Stimulated activated CD8-positive, alpha-beta memory T cell treated with anti-CD3 and anti-CD28 coated beads, Interleukin-4, amount 100 ng/mL, for 1 hour (primary cell): ENCODE results near the gene KATNB1.
"Not testable (repeated sequence)": the region's sequence is repeated elsewhere in the genome, so short reads cannot be mapped to it uniquely, and the experiment has no call there.

Experiments
- DNase-seq, 2 donors: peaks; one replicate each; pipeline ENCODE4 v3.0.0-alpha.2; 2020; ENCODE audit warnings: low read depth in 2 of 2, low spot score in 1 of 2

The KATNB1 gene

DNA sequence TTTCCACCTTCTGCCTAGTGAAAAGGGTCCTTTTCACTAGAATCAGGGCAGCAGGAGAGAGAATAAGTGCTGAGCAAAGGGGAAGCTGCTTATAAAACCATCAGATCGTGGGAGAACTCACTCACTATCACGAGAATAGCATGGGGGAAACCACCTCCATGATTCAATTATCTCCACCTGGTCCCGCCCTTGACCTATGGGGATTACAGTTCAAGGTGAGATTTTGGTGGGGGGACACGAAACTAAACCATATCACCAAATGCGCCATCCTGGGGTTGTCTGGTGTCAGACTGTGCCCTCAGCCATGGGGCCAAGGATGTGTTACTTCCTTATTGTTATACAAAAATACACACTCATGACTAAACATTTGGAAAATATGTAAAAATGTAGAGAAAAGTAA is 10.4 kb upstream of the KATNB1 start:
- no peak for DNase-seq

DNA sequence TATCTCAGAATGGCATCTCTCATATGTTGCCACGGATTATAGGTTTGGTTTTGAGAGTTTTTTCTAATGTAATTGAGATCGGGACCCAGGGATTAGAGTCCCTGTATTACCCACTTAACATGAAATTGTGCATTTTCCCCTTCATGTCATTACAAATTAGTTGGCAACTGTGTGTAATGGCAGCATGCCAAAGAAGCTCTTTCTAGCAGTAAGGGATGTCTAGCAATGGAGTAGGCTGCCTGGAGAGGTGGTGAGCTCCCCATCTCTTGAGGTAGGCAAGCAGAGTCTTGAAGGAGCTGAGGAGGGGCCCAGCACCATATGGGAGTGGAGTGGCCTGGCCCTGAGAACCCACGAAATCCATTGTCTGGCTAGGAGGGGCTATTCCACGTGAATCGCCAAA is 10.0 kb upstream of the KATNB1 start:
- DNase-seq, result no peak

DNA sequence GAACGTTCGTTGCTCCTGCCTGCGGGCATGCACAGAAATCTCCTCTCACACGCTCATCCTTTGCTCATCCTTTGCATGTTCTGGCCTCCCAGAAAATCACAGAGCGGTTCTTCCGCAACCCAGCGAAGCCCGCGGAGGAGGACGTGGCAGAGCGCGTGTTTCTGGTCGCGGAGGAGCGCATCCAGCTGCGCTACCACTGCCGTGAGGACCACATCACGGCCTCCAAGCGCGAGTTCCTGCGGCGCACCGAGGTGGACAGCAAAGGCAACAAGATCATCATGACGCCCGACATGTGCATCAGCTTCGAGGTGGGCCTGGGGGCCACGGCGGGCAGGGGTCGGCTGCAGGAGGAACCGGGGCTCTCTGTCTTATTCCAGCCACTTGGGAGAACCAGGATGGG is 9.6 kb upstream of the KATNB1 start:
- DNase-seq, result no peak

DNA sequence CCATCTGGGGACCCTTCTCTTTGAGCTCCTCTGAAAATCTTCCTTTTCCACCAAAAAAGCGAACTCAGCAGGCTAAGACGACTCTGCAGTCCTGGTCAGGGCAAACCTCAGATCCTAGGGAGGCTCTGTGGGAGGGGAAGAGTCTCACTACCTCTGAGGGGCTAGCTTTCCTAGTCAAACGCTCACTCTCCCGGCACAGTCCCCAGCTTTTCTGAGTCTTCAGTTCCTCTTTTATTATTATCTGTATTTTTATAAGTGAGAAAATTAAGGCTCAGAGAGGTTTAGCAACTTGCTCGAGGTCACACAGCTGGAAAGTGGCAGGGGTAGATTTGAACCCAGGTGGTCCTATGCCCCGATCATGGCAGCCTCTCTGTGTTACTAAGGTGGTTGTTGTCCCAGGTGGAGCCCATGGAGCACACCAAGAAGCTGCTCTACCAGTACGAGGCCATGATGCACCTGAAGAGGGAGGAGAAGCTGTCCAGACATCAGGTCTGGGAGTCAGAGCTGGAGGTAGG is 9.1 kb upstream of the KATNB1 start:
- no peak for DNase-seq

DNA sequence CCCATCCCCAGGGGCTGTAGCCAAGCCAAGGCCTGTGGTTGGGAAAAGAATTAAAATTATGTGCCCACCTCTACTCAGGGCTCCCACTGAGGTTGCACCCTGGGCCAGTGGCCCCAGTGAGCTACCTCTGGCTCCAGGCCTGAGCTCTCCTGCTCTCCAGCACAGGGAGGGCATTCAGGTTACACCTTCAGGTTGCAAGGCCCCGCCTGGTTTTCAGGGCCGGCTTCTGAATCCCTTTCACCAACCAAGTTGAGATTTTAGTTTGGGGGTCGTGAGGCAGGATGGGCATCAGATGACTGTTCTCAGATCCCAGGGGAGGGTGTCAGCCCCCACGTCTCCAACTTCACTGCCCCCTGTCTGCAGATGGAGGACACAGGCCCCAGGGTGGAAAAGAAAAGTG is 8.0 kb upstream of the KATNB1 start:
- DNase-seq, result no peak

DNA sequence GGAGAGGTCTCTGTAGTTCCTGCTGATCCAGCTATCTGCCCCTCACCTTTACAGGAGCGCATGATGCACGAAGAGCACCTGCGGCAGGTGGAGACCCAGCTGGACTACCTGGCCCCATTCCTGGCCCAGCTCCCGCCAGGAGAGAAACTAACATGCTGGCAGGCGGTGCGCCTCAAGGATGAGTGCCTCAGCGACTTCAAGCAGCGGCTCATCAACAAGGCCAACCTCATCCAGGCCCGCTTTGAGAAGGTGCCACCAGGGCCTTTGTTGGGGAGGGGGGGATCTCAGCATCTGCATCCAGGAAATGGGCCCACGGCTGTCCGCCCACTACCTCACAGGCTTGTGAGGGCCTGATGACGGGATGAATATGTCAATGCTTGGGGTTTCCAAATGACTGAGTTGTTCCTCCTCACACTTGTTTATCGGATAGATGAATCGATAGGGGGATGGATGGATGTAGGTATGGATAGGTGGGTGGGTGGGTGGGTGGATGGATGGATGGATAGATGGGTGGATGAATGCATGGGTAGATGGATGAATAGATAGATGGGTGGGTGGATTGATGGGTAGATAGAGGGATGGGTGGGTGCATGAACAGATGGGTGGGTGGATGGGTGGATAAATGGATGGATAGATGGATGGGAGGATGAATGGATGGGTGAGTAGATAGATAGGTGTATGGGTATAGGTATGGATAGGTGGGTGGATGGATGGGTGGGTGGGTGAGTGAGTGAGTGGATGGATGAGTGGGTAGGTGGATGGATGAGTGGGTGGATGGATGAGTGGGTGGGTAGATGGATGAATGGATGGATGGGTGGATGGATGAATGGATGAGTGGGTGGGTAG is 7.0 kb upstream of the KATNB1 start:
- DNase-seq, result no peak

DNA sequence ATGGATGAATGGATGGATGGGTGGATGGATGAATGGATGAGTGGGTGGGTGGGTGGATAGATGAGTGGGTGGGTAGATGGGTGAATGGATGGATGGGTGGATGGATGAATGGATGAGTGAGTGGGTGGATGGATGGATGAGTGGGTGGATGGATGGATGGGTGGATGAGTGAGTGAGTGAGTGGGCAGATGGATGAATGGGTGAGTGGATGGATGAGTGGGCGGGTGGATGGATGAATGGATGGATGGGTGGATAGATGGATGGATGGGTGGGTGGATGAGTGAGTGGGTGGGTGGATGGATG is 6.4 kb upstream of the KATNB1 start:
- no peak for DNase-seq

DNA sequence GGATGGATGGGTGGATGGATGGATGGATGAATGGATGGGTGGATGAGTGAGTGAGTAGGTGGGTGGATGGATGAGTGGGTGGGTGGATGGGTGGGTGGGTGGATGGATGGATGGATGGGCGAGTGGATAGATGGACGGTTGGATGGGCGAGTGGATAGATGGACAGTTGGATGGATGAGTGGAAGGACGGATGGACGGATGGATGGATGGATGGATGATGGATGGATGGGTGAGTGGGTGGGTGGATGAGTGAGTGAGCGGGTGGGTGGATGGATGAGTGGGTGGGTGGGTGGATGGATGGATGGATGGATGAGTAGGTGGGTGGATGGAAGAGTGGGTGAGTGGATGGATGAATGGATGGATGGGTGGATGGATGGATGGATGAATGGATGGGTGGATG is 5.7 kb upstream of the KATNB1 start:
- DNase-seq, result not testable (repeated sequence)

DNA sequence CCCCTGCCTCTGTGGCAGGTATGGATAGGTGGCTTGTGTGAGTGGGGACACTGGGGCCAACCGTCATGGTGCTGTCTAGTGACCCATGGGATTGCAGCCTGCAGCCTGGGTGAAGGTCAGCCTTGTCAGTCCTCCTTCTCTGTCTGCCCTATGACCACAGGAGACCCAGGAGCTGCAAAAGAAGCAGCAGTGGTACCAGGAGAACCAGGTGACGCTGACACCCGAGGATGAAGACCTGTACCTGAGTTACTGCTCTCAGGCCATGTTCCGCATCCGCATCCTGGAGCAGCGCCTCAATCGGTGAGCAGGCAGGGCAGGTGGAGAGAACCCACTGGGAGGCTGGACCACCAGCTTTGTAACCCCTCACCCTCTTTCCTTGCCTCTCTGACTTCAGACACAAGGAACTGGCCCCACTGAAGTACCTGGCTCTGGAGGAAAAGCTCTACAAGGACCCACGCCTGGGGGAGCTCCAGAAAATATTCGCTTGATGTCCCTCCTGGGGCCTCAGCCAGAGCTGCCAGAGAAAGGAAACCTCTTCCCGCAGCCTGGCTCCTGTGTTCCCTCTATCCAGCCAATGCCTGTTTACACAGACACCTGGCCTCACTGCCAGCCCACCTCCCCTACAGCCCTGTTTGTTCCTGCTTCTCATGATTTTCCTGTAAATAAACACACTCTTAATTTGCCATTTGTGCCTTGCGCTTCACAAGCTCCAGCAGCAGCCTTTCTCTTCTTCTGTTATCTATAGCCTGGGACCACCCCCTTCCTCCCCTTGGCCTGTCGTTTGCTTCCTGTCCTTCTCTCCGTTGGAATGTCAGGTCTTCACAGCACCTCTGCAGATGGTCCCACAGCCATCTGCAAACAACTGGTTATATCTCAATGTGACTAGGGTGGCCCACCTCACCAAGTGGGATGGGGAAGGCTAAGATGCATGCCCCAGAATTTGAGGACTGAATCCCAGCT is 4.5 kb upstream of the KATNB1 start:
- DNase-seq, result no peak

DNA sequence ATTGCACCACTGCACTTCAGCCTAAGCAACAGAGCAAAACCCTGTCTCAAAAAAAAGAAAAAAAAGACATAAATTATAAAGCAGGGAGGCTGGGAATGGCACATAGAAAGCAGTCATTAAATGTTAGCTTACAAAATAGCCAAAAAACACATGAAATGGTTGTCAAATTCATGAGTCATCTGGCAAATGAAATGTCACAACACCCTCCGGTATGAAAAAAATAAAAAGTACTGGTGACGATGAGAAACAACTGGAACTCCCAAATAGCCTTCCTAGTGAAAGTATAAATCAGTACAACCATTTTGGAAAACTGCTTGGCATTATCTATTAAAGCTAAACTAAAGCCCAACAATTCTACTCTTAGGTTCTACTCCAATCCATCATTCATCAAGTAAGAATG is 3.5 kb upstream of the KATNB1 start:
- DNase-seq, result no peak

DNA sequence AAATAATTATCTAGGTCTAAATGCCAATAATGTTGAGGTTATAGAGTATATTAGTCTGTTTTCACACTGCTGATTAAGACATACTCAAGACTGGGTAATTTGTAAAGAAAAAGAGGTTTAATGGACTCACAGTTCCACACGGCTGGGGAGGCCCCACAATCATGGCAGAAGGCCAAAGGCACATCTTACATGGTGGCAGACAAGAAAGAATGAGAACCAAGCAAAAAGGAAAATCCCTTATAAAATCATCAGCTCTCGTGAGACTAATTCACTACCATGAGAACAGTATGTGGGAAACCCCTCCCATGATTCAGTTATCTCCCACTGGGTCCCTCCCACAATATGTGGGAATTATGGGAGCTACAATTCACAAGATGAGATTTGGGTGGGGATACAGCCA is 2.9 kb upstream of the KATNB1 start:
- DNase-seq, result no peak

DNA sequence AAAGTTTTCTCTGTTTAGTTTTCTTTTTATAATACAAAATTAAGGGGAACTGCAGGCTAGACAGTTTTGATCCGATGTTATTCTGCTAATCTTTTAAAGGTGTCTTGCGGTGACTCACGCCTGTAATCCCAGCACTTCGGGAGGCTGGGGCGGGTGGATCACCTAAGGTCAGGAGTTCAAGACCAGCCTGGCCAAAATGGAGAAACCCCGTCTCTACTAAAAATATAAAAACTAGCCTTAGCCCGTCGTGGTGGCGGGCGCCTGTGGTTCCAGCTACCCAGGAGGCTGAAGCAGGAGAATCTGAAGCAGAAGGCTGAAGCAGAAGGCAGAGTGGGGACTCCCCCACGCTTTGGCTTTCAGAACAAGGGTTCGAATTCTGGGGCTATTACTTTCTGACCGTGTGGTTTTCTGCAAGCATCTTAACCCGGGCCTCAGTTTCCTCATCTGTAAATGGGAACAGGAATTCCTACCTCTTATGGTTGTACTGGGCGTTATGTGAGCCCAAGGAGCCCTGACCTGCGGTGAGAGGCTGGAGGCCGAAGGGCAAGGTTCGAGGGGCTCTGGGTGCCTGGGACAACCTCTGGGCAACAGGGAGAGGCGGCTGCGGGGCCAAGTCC is 1.2 kb upstream of the KATNB1 start:
- DNase-seq, result no peak

DNA sequence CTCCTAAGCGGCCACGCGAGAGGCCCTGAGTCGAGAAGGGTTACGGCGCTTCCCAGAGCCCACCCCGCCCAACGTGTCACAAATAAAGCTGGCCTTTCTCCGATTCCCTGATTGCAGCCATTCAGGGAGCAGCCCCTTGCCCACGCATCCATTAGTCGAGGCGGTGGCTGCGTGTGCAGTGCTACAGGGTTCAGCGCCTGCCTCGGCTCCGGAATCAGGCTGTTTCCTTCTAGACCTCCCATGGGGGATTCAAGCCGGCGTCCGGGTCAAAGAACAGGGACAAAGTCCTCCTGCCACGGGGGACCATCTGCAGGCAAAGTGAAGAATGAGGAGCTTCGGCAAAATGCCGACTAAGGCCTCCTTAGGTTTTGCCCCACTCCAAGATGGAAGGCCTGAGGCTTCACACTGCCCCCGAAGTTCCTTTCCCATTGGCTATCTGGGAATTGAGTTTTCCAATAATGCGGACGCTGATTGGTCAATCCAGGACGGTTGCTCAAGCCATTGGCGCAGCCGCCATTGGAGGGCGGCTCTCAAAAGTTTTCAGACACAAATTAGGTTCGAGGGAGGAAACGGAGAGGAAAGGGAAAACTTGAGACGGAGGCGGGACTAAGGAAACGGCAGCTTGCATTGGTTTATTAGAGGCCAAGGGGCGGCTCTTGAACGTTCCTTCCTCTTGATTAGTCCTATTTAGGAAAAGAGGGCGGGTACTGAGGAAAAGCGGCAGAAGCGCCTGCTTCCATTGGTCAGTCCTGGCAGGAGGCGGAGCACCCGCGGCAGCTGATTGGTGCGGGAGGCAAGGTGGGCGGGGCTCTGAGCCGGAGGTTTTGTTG is 430 bp upstream of the KATNB1 start:
- peak; percentile 92 to 93 for DNase-seq

DNA sequence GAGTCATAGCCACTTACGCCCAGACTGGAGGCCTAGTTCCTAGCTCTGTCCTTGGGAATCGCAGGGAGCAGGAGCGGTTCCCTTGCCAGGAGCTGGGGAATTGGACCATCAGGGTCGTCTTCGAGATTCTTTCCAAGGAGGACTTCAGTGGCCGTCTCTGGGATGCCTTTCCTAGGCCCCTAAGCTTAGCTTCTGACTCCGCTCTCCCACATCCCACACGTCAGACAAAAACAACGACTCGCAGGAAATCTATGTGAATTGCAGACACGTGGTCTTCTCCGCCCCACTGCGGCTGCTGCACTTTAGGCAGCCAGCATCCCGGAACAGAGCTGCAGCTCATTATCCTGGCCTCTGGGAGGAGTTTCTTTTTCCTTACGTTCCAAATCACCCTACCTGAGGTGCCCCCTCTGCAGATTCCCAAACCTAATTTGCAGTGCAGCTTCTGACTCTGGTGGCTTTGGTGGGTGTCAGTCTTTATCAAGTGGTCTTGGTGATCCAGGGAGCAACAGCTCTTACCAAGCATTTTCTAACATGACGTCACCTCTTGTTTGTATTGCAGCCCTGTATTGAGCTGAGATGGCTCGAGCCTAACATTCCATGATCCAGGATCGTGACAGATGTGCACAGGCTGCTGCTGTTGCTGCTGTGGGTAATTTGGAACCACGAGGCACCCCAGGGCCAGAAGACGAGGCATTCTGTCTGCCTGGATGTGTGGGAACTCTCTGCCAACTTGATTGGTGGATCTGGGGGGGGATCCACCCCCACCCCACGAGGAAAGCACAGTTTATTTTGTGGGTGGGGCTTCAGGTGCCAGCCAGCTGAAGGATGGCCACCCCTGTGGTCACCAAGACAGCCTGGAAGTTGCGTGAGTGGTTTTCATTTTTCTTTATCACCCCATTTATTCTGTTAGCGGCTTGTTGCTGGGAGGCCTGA is 1.1 kb downstream of the KATNB1 start:
- peak in 1 of 2 donors; percentile 13 for DNase-seq

DNA sequence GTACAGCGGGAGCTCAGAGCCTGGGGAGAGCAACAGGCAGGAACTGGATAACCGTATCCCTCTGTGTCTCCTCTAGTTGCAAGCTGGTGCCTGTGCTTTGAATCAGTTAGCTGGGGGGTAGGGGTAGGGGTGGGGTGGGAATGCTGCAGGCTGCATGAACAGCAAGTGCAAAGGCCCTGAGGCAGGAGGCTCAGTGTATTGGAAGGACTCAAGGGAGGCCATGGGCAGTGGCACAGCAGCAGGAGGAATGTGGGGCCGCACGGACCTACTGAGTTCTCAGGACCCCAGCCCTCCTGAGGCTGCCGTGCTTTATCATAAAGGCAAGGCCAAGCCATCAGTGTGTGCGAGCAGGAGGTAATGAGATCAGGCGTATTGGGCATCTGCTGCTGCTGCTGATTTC is 3.3 kb downstream of the KATNB1 start:
- DNase-seq, result no peak

DNA sequence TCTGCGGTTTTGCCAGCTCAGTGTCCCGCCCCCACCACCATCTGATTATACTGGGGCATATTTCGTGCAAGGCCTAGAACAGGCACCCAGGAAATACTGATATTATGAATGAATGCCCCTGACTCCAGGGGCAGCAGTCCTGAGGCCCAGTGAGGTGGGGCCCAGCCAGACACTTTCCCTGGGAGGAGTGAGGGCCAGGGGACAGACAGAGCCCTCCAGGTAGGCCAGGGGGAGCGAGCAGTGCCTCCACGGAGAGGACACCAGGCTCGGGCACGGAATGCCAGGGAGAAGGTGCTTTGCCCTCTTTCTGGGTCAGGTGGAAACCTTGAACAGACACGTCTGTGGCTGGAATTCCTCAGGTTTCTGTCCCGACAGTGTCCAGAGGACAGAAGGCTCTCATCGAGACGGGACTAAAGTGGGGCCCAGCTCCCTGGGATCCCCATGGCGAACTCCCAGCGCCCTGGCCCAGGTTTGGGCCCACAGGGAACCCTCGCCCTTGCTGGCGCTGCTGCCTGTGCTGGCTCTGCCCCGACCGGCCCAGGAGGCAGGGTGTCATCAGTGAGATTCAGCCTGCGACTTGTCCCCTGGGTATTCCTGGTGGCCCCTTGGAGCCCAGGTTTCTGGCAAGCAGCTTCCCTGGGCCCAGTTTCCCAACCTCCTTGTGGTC is 4.3 kb downstream of the KATNB1 start:
- DNase-seq, result no peak

DNA sequence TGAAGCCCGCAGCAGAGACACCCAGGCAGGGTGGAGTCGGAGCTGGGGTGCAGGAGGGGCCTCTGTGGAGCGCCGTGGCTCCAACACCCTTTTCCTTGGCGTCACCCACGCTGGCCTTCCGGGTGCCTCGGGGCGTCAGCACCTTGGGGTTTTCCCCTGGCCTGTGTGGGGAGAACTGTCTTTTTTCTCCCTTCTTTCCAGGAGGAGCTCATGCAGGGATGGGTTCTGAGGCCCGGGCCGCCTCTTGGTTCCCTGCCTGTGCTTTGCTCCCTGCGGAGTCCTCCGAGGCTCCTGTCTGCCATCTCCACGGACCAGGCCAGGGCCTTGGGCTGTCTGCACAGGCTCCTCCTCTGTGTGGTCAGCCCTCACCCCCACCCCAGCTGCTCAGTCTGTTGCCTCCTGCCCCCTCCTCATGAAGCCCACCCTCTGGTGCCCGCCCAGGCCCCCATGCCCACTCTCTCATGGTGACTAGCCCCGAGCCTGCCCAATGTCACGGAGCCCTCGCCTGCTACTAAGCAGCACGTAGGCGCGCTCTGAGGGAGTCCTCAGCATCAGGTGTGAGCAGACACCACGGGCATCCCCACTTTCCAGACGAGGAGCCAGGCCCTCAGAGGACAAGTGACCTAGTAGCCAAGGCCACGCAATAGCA is 5.0 kb downstream of the KATNB1 start:
- DNase-seq, result no peak

DNA sequence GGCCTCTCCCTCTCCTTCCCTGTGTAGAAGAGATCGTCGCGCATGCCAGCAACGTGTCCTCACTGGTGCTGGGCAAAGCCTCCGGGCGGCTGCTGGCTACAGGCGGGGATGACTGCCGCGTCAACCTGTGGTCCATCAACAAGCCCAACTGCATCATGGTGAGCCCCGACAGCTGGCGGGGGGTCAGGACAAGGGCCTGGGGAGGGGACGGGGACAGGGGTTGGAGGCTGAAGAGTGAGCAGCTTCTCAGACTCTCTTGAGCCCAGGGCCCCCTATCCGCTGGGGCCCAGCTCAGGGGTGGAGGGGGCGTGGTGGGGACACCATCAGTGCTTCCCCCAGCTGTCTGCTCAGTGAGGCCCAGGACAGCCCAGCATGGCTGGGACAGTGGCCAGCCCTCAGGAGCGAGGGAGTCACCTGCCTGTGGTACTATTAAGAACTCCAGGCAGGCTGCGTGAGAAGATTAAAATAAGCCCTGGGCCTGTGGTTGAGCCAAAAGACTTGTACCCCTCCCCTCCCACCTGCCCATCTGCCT is 6.2 kb downstream of the KATNB1 start:
- DNase-seq, result no peak
